Measurements from ENCODE around the gene SKP2.
"Not testable (repeated sequence)": the region's sequence is repeated elsewhere in the genome, so short reads cannot be mapped to it uniquely, and the experiment has no call there.

The SKP2 gene

GRCh38 chr5:36151434-36152323 lies at the start of gene SKP2, which contains the start of gene LMBRD2:
Gene SKP2 (plus strand): TSS chr5:36152111. CDS start chr5:36152263, 152 bp downstream.
Gene LMBRD2 (minus strand): TSS chr5:36151887. CDS start chr5:36143349, 8,538 bp downstream.
- peak; percentile 93 for DNase-seq (ENCODE audit: low spot score)

- no peak for DNase-seq (ENCODE audit: low spot score)
Measured at GRCh38 chr5:36105819-36106218, 46.1 kb upstream of the SKP2 start.

- DNase-seq (ENCODE audit: low spot score) = no peak
Measured at GRCh38 chr5:36108758-36109460, 43.0 kb upstream of the SKP2 start.

DNA sequence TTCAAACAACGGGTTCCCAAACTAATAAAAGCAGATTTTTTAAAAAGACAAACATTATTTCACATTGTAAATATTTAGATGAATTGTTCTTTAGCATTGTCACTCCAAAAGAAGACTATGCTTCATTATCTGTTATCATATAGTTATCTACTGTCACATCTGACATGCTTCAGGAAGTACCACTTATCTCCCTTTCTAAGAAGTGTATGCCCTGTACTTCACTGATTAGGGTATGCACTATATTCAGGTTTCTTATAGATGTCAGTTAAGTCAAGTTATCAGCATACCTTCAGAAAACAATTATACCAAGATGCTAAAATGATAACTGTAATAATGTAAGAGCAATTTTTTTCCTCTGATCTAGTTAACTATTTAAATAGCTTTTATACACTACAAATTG lies 40.7 kb upstream of the SKP2 start:
- DNase-seq (ENCODE audit: low spot score) = no peak

DNA sequence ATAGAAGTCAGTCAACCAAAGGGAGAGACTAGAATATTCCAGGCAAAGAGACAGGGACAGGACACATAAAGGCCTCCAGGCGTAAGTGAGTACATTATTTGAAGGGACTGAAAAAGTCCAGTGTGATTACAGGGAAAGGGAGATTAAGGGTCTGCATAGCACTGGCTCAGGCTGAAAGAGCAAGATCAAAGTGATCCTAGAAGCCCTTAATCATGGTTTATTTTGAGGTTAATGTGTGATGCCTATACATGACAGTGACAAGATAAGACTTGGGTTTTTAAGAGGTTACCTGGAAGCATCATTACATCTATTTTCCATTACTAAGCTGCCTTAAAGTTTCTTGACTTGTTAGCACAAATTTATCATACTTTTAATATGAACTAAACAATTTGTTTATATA lies 26.0 kb upstream of the SKP2 start:
- no peak for DNase-seq (ENCODE audit: low spot score)

DNA sequence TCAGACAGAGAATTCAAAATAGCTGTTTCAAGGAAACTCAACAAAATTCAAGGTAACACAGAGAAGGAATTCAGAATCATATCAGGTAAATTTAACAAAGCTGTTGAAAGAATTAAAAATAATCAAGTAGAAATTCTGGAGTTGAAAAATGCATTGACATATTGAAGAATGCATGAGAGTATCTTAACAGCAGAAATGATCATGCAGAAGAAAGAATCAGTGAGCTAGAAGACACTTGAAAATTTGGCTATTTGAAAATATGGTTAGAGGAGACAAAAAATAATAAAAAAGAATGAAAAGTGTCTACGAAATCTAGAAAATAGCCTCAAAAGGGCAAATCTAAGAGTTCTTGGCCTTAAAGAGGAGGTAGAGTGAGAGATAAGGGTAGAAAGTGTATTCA lies 23.1 kb upstream of the SKP2 start:
- DNase-seq (ENCODE audit: low spot score) = no peak

DNA sequence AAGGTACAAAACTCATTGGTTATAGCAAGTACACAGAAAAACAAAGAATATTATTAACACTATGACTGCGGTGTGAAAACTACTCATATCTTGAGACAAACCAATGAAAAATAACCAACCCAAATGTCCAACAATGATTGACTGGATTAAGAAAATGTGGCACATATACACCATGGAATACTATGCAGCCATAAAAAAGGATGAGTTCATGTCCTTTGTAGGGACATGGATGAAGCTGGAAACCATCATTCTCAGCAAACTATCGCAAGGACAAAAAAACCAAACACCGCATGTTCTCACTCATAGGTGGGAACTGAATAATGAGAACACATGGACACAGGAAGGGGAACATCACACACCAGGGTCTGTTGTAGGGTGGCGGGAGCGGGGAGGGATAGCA lies 22.2 kb upstream of the SKP2 start:
- DNase-seq (ENCODE audit: low spot score) = not testable (repeated sequence)

DNA sequence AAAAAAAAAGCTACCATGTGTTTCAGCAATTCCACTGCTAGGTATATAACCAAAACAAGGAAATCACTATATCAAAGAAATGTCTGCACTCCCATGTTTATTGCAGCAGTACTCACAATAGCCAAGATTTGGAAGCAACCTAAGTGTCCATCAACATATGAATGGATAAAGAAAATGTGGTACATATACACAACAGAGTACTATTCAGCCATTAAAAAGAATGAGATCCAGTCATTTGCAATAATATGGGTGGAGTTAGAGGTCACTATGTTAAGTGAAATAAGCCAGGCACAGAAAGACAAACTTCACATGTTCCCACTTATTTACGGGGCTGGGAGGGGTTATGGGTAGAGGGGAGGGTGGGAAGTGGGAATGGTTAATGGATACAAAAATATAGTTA lies 18.9 kb upstream of the SKP2 start:
- not testable (repeated sequence) for DNase-seq (ENCODE audit: low spot score)

DNA sequence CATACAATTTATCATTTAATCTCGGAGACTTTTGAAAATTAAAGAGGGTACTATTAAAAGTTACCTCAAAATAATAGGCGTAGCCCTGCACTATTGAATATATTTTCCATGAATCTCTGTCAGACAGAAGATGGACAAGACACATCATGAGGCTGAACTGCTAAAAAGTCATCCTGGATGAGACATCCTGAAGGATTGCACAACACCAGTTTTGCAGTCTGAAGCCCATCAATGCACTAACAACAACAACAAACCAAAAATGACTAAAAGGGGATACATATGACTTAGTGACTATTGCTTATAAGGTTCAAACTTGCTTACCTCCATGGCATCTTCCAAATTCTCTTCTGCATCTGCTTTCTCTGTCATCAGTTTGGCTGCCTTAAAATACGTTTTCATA lies 15.9 kb upstream of the SKP2 start:
- DNase-seq (ENCODE audit: low spot score) = no peak

DNA sequence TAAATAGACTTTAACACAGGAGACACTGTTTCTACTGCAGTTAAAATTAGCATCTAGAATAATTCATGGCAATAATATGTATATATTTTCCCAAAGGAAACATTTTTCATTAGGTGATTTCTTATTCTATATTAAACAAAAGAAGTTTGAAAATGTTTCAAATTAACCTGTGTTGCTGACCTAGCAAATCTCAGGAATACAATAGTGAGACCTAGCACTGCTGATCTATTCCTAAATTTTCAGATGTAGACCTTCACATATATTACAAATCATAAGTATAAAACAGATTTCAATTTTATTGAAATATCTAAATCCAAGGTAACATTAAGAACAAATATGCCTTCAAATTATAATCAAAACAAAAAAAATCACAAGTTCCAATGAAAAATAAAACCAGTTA lies 15.3 kb upstream of the SKP2 start:
- no peak for DNase-seq (ENCODE audit: low spot score)

GRCh38 chr5:36138900-36139683 lies 12.8 kb upstream of the SKP2 start:
- no peak for DNase-seq (ENCODE audit: low spot score)

- DNase-seq (ENCODE audit: low spot score) = no peak
Measured at GRCh38 chr5:36145311-36145710, 6.6 kb upstream of the SKP2 start.

GRCh38 chr5:36146390-36146789 lies 5.5 kb upstream of the SKP2 start:
- DNase-seq (ENCODE audit: low spot score) = no peak

DNA sequence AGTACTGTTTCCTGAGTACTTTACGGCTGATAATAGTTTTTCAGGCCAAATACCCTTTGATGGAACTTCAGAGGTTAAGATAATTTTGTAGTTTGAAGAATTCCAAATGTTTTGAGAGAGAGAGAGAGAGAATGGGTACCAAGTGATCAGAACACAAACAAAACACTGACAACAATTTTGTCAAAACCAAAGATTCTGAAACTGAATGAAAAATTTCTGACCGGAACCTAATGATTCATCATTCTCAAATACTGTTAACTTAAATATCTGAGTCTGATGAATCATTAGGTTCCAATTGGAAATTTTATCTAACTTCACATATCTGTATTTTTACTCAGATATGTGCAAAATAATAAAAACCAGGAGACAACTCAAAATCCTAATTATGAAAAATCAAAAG lies 4.2 kb upstream of the SKP2 start:
- no peak for DNase-seq (ENCODE audit: low spot score)

- DNase-seq (ENCODE audit: low spot score) = peak; percentile 42
Measured at GRCh38 chr5:36150676-36151433, 1.1 kb upstream of the SKP2 start.

GRCh38 chr5:36152324-36153297 lies 700 bp downstream of the SKP2 start:
- peak; percentile 29 for DNase-seq (ENCODE audit: low spot score)

DNA sequence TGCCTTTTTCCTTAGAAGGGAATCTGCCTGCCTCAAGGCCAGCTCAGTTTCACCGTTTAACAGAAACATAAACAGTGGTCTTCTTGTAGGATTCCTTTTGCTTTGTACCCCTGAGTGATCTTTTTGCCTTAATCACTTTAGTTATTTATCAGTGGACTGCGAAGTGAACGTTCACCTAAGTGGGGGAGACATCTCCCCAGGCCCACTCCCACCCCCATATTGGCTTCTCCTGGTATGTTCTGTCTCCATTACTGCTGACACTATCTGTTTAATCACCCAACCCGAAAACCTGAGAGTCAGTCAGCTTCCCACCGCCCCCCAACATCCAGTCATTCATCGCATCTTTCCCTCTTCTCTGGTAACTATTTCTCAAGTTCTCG lies 1.4 kb downstream of the SKP2 start:
- no peak for DNase-seq (ENCODE audit: low spot score)

DNA sequence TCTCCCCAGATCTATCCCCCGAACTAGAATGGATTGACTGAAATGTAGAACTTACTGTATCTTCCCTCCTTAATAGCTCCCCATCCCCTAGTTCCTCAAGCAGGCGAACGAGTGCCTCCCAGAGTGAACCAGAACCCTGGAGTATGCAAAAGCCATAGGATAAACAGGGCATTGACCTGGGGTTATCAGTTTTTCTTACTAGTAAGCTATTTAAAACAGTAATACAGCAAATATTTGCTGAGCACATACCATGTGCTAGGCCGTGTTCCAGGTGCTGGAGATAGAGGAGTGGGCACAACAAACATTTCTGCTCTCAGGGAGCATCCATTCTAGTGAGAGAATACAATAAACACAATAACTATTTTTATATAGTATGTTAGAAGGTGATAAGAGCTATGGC lies 1.8 kb downstream of the SKP2 start:
- no peak for DNase-seq (ENCODE audit: low spot score)

- no peak for DNase-seq (ENCODE audit: low spot score)
Measured at GRCh38 chr5:36155291-36155690, 3.4 kb downstream of the SKP2 start.

DNA sequence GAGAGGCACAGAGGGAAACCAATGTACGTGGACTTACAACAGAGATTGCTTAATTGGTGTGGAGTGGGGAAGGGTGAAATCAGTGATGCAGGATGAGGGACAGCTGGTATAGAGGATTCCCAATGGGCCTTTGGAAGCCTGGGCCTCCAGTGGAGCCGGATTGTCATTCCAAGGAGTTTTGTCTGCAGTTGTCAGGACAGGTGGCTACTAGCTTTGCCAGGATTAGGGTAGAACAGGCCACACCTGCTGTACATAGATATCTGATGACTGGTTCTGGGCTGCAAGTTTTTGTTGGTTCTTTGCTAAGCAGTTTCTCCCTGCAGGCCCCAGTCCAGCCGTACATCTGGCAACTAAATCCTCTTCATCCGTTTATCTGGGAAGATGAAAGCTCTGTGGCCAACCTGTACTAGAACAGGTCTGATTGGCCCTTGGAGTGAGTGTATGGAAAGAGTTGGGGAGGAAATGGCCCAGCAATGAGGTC lies 4.2 kb downstream of the SKP2 start:
- peak; percentile 8 for DNase-seq (ENCODE audit: low spot score)

All from hepatic stellate cell (primary cell).